CD4-positive, alpha-beta T cell treated with Interleukin-6 at 100 ng/mL for 8 hours (primary cell): ENCODE measurements around the gene ATG2B.

ENCODE experiments used
- DNase-seq: peaks from one replicate; pipeline ENCODE4 v3.0.0-alpha.2; 2020; ENCODE audit warnings: mixed read lengths, low spot score

The ATG2B gene

GRCh38 chr14:96270565-96271420 lies 92.3 kb downstream of the ATG2B start:
- DNase-seq, result no peak

GRCh38 chr14:96269359-96269710 lies 93.8 kb downstream of the ATG2B start:
- DNase-seq, result no peak

GRCh38 chr14:96268431-96269358 lies 94.4 kb downstream of the ATG2B start:
- no peak for DNase-seq

- DNase-seq, result no peak
Observed at GRCh38 chr14:96267916-96268315, 95.2 kb downstream of the ATG2B start.

DNA sequence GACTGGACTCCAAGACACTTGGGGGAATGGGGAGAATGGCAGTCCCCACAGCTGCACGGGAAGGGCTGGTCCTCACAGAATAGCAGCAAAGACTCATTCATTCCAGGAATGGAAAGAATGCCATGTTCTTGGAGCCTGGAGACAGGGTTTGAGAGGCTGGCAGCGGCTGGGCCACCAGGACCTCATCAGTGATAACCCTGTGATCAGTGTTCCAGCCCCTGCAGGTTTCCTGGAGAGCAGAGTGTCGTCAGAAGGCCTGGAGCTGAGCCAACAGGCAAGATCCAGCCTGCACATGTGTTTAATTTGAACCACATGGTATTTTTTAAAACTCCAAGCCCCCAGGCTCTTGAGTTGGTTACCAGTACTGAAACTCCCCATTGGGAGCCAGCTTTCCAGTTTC lies 95.8 kb downstream of the ATG2B start:
- no peak for DNase-seq

GRCh38 chr14:96265383-96266095 lies 97.6 kb downstream of the ATG2B start:
- DNase-seq, result no peak

- no peak for DNase-seq
Observed at GRCh38 chr14:96264853-96265252, 98.3 kb downstream of the ATG2B start.

DNA sequence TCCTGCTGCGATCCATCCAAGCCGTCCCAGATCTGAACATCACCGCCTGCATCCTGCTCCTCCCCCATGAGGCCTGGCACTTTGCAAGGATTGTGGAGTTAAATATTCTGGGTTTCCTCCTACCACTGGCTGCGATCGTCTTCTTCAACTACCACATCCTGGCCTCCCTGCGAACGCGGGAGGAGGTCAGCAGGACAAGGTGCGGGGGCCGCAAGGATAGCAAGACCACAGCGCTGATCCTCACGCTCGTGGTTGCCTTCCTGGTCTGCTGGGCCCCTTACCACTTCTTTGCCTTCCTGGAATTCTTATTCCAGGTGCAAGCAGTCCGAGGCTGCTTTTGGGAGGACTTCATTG lies 99.0 kb downstream of the ATG2B start:
- no peak for DNase-seq

- no peak for DNase-seq
Observed at GRCh38 chr14:96263347-96264199, 99.6 kb downstream of the ATG2B start.

DNA sequence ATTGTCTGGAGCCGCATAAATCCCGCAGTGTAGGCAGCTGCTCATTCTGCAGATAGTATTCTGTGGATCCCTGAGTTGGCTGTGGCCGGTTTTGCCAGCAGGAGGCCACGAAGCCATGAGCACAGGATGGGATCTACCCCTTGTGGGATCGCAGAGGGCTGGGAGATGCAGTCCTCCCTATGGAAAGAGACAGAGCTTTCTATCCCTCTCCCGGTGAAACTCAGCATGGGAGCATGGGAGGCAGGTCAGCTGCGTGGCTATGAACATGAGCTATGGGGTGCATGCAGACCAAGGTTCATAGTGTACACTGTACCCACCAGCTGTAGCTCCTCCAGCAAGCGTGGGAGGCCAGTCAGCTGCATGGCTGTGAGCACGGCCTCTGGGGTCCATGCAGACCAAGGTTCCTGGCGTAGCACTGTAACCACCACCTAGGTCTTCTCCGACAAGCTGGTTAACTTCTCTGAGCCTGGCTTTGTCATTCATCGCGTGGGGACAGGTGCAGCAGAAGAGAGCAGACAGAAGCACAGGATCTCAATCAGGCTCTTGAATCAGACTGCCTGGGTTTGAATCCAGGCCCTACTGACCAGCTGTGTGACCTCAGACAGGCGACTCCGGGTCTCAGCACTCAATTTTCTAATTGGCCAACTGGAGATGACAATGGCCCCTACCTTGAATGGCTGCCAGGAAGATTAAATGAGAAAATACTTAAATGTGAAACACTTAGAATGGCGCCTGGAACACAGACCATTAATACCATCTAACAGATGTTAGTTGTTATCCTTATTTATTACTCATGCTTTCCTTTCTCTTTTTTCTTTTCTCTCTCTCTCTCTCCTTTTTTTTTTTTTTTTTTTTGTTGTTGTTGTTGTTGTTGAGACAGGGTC lies 101.1 kb downstream of the ATG2B start:
- no peak for DNase-seq

DNA sequence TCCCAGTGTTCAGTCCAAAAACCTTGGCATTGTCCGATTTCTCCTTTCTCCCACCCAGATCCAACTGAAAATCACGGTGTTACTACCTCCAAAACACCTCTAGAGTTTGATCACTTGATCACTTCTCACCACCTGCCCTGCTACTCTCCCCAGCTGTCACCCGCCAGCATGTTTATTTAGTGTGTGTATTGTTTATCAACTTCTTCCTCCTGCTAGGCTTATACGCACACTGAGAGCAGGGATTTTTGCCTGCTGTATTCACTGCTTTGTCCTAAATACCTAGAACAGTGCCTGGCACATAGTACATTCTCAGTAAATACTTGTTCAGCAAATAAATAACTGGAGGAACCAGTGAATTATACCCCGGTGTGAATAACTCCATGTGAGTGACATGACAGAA lies 102.1 kb downstream of the ATG2B start:
- no peak for DNase-seq

- no peak for DNase-seq
Observed at GRCh38 chr14:96260341-96260821, 102.8 kb downstream of the ATG2B start.

DNA sequence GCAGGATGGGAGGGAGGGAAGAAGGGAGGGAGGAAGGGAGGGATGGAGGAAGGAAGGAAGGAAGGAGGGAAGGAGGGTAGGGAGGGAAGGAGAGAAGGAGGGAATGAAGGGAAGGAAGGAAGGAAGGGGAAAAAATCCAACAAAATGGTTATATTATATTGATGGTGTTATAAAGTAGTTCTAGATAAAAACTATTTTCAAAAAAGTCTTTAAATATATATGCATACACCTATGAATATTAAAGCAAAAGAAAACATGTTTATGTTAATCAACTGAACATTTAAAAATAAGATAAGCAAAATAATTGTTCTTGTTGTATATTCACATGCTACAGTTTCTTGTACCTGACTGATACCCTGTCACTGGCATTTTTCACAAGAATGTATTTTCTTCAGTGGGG lies 105.2 kb downstream of the ATG2B start:
- no peak for DNase-seq

- DNase-seq, result no peak
Observed at GRCh38 chr14:96257056-96257455, 106.1 kb downstream of the ATG2B start.

GRCh38 chr14:96256407-96256806 lies 106.7 kb downstream of the ATG2B start:
- no peak for DNase-seq

DNA sequence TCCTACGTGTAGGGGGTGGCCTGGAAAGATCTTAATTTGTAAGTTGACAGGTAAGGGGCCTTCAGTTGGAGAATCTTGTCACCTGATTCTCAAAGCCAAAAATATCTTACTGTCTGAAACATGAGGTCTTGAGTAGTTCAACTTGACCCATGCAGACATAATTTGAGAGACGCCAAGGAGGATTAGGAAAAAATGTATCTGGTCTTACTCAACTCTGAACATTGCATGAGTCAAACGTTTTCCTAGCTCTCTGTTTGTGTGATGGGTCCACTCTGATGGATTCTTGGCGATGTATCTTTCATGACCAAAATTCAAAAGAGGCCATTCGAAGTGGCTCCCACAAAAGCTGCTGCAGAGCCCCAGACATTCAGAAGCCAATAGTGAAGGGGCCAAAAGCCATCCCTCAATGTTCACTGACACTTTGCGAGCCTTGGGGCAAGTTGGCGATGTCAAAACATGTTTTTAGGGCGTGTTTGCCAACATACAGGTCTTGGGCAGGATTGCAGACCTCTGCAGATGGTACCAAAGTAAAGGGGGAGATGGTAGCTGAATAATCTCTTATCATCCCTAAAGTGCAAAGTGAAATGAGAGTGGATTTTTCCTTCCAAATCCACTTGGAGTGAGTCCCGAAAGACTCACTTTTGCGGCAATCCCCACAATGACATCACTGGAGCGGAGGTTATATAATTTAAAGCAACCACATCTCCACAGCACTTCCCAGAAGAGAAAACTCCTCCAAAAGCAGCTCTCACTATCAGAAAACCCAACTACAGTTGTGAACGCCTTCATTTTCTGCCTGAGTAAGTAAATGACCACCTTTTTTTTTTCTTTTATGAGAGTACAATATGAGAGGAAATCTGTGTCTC lies 107.4 kb downstream of the ATG2B start, which contains the start of gene BDKRB1:
BDKRB1 (plus strand) TSS at position 710 of the 866 bp plus-strand sequence. CDS start 7,473 bp downstream, outside the sequence.
- DNase-seq, result no peak

- DNase-seq, result no peak
Observed at GRCh38 chr14:96254687-96255086, 108.5 kb downstream of the ATG2B start.

GRCh38 chr14:96252999-96253539 lies 110.1 kb downstream of the ATG2B start:
- no peak for DNase-seq
